NCI-H2171 treated with DMSO at 0.1 percent for 48 hours (cell line): ENCODE measurements around the gene ZNF654.
"Not testable (repeated sequence)": the region's sequence is repeated elsewhere in the genome, so short reads cannot be mapped to it uniquely, and the experiment has no call there.

Source experiments
- DNase-seq: peaks from one replicate; lab custom pipeline; 2025; lab: John Stamatoyannopoulos, UW

ZNF654 gene

DNA sequence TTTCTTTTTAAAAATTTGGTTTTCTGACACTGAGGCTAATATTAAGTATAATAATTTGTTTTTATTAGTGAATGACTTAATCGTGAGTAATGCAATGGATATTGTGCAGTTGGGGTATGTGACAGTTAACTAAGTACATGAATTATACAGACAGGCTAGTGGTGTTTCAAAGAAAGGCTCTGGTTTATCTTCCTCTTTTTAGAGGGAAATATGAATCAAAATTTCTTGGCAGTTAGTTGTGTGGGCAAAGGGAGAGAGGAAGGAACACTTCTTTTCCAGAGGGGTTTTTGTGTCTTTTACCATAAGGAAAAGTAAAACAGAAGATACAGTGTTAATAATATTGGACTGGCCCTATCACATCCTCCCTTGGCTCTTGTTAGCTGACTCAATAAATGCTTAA is 2.7 kb downstream of the ZNF654 start:
- DNase-seq, result no peak

DNA sequence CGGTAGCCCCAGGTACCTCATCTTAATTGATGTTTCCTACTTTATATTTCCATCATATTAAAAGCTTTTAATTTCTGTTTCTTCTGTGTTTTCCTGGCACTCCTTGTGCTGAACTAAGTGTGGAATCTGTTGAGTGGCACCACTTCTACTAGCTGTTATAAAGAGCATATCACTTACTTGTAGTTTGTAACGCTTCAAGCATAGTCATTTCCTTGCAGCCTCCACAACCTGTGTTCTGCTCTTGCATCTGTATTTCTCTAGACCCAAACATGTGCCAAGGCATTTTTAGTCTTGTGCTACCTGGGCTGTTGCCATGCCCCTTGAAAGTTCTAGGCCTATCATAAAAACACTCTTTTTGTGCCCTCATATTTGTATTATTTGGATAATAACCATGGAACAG is 16.0 kb downstream of the ZNF654 start:
- no peak for DNase-seq

DNA sequence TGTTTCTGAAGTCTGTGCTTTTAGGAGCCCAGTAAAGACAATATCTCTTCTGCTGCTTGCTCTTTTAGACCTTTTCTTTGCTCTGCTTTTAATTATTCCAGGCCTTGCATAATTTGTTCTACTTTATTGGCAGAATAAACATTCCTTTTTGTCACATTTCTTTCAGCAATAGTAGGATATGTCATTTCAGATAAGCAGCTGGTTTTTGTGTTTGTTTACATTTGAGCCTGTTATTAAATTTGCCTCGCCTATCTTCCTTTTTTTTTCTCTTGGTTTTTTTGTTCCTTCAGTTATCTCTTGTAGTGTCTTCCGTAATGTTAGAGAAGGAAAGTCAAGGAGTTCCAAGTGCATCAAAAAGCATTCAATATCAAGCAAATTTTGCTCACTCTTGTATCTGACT is 16.4 kb downstream of the ZNF654 start:
- no peak for DNase-seq

DNA sequence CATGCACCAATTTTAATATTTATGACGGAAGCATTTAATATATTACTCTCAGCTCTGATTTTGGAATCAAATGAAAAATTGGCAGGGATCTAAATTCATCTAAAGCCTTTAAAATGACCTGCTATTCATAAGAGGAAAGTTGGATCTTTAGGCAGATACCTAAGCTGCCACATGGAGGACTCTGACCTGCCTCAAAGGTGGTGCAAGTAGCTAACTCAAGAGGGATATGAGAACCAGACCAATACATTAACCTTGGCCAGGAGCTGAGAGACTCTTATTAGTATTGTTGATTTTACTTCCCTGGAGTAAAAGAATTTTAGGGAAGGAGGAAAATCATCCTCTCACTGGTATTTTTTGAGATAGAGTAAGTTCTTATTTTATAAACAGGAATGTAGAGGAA is 17.7 kb downstream of the ZNF654 start:
- no peak for DNase-seq

DNA sequence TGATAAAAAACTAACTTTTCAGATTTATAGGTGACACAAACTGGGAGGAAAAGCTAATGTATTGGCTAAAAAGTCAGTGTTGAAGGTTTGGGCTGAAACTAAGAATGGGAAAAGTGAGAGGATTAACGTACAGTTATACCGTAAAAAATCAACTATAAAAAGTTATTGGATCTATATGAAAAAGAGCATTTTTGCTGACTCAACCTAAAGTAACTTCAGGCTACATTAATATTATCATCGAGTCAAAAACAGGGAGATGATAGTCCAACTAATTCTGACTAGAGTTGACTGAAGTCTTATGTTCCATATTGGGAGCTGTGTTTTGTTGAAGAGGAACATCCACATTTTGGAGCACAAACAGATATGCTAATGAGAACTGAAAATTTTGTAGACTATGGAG is 19.9 kb downstream of the ZNF654 start:
- no peak for DNase-seq

DNA sequence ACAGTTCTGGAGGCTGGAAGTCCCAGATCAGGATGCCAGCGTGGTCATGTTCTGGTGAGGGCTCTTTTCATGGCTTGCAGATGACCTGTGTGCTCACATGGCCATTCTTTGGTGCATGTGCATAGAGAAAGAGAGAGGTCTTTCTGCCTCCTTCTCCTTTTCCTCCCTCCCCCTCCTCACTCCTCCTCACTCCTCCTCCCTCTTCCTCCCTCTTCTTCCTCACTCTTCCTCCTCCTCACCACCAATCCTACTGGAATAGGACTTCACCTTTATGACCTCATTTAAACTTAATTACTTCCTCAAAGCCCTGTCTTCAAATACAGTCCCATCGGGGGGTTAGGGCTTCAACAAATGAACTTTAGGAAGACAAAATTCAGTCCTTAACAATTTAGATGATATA is 23.8 kb downstream of the ZNF654 start:
- no peak for DNase-seq

DNA sequence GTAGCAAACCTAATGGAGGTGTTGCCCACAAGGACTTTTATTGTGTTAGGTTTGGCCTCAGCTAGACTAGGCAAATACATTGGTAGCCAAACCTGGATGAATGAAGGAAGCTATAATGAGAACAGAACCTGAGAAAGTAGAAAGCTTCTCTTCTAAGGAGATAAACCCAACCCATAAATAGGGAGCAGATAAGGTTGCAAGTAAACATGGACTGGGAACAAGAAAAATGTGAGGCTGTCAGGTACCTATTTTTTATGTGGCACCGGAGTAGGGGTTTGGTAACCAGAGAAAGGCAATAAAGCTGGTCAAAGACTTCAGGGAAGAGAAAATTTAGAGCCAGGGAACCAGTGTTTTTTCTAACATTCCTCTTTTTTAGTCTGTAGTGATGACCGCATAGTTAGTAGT is 25.0 kb downstream of the ZNF654 start:
- DNase-seq, result no peak

DNA sequence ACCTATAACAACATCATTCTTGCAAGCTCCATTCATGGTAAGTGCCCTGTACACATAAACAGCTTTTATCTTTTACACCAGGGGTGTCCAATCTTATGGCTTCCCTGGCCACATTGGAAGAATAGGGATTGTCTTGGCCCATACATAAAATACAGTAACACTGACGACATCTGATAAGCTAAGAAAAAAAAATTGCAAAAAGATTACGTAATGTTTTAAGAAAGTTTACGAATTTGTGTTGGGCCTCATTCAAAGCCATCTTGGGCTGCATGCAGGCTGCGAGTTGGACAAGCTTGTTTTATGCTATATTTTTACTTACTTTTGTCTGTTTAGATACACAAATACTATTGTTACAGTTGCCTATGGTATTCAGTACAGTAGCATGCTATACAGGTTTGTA is 31.6 kb downstream of the ZNF654 start:
- DNase-seq, result no peak

DNA sequence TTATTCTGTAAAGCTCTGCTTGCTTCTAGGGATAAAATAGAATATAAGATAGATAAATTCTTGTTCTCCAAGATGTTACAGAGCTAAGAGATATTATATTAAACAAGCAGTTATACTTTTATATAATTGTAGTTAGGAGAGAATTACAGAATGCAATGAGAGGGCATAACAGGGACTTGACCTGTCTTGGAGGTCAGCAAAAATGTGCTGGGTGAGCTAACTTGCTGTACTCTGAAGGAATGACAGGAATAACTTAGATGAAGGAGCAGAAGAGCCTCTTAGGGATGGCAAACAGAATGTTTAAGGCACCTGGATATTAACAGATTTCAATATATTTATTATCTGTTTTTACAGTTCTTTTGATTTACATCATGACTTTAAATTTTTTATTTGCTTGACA is 33.2 kb downstream of the ZNF654 start:
- DNase-seq, result no peak

DNA sequence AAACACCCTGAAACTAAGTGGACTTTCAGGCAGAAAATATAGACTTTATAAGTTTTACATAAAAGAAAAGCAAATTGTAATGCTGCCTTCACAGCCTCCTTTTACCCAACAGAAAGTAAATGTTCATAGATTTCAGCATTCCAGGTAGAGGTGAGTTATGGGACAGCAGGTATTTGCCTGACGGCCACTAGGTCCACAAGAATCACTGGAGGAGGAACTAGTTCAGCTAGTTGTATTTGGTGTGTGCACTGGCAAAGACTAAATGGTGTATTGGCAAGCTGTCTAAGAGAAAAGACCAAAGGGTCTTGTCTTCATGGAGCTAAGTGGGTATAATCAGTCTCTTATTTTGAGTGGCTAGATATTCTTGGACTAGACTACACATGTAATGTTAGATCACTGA is 34.2 kb downstream of the ZNF654 start:
- DNase-seq, result no peak

DNA sequence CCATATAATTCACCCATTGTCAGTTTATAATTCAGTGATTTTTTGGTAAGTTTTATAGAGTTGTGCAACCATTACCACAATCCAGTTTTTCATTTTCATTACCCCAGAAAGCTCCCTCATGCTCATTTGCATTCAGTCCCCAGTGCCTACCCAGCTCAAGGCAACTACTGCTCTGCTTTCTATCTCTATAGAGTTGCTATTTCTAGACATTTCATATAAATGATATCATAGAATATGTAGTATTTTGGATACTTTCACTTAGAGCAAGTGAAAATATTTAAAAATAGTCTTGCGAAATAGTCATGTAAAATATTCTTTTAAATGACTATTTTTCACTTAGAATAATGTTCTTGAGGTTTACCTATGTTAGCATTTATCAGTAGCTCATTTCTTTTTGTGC is 42.1 kb downstream of the ZNF654 start:
- no peak for DNase-seq

DNA sequence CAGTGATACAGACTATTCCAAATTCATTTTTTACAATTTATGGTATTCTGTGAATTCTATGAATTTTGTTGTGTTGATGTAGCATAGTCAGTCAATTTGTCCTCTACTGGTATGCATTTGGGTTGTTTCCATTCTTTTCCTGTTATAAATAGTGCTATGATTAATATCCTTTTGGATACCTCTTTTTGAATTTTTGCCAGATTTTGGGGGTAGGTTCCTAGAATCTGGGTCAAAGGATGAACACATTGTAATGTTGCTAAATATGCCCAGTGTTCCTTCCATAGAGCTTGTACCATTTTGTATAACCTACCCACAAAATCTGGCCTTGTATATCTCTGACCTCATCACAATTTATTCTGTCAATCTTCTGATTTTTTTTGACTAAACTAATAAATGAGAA is 46.3 kb downstream of the ZNF654 start:
- no peak for DNase-seq

DNA sequence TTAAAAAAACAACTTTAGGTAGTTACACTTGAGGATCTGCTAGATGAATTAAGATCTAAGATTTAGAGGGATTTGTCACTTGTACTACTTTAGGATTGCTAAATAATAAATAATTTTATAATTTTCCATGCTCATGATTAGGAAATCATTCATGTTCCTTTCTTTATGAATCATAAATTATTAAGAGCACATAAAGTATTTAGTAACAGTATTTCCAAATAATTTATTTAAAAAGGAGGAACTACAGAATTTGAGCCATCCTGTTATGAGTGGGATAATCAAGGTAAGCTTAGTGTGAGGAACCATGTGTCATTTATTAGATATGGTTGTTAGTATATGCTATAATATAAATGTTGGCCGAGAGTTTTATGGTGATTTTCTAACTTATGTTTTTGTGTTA is 53.2 kb downstream of the ZNF654 start:
- DNase-seq, result no peak

DNA sequence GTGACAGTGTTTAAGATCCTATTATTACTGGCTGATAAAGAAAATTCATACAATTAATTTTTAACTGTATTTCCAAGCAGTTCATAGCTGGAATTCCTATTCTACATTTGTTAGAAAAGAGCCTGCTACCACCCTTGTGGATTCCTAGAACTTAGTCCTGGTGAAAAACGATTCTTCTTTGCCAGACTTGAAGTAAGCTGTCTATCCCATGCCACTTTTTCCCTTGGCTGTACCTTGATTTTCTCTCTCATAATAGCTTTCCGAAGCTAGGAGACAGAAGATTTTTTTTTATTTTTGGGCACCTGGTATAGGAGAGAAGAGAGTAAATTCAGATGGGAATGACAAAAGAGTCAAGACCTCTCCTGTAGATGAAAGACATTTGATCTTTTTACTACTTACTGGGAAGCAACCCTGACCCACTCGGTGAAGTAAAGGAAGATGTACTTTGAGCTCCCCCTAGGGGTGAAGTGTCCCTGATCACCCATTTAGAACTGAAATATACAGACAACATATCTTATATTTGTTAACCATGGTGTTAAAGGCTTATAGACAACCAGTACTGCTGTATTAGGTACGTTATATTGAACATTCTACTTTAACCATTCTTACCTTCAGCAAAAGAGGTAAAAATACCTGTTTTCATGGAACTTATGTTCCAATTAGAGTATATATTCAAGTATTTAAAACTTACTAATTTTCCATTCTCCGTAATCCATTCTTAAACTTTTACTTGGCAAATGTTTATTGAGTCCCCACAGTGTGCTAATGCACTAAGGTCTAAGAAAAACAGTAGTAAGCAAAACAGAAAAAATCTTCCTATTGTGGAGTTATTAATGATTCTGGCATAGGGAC is 54.5 kb downstream of the ZNF654 start:
- peak; percentile 37 for DNase-seq

DNA sequence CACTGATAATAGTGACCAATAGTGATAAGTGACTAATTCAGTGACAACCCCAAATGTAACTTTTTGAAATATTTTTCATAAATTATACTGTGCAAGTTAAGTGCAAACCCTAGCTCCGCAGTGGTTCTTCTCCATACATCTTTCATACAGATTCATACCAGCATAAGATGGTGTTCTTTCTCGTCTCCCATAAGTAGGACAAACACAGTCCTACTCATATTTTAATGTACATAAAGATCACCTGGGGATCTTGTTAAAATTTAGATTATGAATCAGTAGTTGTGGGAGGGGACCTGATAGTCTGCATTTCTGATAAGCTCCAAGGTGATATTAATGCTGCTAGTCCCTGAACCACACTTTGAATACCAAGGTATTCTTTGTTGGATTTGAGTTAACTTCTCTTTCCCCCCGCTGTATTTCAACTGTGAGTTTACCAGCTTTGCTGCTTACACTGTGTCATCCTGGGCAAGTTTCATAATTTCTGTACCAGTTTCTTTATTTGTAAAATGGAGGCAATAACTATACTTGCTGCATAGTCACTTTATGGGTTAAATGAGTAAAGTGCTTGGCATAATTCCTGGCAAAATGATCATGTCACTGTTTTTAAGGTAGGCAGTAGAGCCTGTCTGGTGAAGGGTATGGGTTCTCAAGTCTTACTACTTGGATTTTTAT is 56.0 kb downstream of the ZNF654 start:
- DNase-seq, result no peak

DNA sequence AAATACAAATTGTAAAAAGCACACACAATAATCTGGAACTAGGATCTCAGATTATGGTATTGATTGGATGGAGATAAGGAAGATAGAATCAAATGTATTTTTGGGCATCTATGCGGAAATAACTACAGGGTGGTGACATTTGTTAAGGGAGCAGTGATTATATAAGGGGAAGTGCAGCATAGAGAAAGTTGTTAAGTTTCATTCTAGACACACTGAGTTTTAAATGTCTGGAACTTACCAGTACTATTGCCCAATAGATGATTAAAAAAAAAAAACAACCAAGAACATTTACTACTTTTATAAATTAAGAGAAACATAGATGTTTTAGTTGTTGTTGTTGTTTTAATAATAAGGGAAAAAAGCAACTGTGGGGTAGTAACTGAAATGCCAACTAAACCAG is 58.6 kb downstream of the ZNF654 start:
- no peak for DNase-seq

DNA sequence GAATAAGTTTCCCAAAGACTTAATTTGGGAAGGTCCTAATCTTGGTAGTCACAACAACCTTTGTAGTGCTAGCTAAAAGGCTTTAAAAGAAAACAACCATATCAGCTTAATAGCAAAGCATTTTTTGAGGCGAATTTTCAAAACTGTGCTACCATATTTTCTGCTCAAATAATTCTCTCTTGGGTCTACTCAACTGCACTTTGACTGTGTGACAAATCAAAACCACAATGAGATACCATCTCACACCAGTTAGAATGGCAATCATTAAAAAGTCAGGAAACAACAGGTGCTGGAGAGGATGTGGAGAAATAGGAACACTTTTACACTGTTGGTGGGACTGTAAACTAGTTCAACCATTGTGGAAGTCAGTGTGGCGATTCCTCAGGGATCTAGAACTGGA is 59.5 kb downstream of the ZNF654 start:
- not testable (repeated sequence) for DNase-seq

DNA sequence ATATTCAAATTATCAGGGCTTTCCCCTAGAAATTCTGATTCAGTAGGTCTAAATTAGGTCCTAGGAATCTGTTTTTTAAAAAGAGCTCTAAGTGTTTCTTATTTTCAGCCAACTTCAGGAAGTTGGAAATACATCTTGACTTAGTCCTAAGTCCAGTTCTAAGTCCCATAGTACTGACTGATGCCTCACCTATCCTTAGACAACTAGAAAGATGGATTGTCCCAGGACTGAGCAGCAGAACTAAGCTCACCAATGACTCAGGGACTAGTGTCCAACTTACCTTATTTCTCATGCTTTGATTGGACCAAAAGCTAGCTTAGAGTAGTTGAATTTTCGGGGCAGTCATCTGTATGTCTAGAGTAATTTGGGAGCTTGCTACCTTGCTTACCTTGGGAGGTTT is 64.5 kb downstream of the ZNF654 start:
- DNase-seq, result no peak

DNA sequence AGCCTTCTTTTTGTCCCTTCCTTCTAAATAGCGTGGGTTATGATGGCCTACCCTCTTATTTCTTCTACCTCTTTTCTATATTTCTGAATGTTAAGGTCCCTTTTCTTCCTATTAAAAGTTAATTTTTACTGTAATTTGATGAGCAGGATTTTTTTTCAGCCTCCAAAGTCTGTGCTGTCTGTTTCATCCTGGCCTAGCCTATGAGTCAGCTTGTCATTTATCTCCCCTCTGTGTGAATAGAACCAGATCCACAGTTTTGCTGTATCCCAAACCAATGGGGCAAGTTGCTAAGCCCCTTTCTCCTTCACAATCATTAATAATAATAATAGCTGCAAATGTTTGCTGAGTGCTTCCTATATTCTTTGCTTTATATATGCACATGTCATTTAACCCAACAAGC is 72.6 kb downstream of the ZNF654 start:
- no peak for DNase-seq

DNA sequence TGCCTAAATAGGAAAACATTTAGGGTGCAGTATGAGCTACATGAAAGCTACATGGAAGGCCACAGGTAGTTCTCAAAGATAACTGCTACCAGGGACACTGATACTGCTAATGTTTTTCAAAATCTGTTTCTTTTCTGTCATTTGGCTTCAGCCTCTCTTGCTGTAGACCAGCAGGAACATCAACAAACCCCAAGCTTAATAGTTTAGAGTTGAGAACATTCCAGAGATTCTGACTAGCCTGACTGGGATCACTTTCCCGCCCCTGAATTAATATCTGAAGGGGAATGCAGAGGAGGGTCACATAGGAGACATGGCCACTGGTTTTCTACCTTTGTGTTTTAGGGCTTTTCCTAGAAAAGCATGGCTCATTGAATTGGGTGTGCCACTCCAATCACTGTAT is 73.8 kb downstream of the ZNF654 start:
- DNase-seq, result no peak

DNA sequence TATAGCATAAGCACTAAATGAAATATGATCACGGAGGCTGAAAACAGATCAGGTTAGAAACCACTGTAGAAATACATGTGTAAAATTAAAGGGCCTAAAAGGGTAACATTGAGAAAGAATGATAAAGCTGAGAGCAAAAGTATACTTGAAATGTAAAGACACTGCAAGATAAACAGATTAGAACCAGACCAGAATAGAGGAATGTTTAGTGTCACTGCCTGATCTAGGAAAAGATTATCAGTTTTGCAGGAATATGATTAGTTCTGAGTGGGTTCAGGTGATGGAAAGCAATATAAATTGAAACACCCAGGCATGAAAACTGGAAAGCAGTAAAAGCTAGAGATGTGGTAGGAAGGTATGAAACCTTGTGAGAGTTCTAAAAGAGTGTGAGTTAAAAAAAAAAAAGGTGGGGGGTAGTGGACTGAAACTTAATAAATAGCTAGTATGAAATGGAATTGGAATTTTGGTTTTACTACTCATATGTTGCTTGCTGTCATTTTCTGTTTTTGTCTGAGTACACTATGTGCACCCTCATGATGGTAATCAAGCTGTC is 74.7 kb downstream of the ZNF654 start:
- no peak for DNase-seq

DNA sequence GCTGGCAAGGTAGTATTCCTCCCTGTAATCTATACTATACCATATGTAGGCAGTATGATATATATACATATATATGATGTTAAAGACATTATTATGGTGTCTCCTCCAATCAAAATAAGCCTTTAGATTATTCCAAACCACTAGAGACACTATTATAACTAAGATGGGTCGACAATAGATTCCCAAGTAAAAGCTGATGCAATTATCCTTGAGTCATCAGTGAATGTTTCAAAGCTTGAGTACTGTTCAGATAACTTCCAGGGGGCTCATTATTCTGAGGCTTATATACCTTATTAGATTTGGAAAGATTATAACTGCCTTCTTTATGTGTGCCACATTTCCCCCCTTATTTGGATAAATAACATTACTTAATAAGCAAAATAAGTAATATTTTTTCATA is 78.8 kb downstream of the ZNF654 start:
- no peak for DNase-seq

DNA sequence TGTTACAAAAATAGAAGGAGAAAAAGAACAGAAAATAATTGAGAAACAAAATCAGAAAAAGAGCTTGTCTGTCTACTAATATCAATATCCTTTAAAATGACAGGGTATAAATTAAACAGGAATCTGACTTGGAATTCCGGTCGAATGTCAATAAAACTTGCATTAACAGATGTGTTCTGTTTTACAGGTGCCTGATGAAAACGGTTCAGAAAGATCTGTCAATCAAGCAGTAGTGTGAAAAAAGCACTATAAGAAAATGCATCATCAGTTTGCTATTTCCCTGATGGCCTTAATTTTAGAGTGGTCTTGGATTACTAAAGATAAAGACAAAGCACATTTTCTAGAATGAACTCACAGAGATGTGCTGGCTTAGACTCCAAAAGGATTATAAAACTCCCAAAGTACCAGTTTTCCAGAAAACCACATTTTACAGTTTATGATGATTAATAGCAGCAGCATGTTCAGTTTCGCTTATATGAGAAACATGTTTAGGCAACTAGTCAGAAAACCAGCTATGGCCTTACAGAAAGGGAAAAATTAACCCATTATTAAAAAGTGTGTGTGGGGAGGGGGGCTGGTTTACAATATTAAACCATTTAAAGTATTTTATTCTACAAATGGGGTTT is 82.5 kb downstream of the ZNF654 start:
- no peak for DNase-seq
